DOHH2 (cell line): ENCODE results near the gene MAP2K5.

Experiments used
- H3F3A ChIP-seq: fragments of 200-600 bp; sonication (generic), shearing (Covaris generic); 2 replicates; pipeline ENCODE4 v1.6.0; 2016; ENCODE audit warnings: antibody characterized with exemption, mild to moderate bottlenecking; ENCODE audit not compliant: control insufficient read depth, insufficient read depth
- H3K27ac ChIP-seq: fragments of 200-600 bp; sonication (generic); 2 replicates; pipeline ENCODE4 v1.5.1; 2014; ENCODE audit warnings: low read depth, mild to moderate bottlenecking, low read length, moderate library complexity
- H3K27me3 ChIP-seq: fragments of 200-600 bp; sonication (generic); 2 replicates; pipeline ENCODE4 v1.6.1; 2014; ENCODE audit warnings: mild to moderate bottlenecking, low read length, mixed read lengths; ENCODE audit not compliant: control insufficient read depth
- H3K36me3 ChIP-seq: fragments of 200-600 bp; sonication (generic); 2 replicates; pipeline ENCODE4 v1.6.1; 2014; ENCODE audit warnings: mild to moderate bottlenecking, low read length, moderate library complexity, mixed read lengths; ENCODE audit not compliant: control insufficient read depth
- H3K4me1 ChIP-seq: fragments of 200-600 bp; sonication (generic); 2 replicates; pipeline ENCODE4 v1.6.1; 2014; ENCODE audit warnings: mild to moderate bottlenecking, low read length, mixed read lengths; ENCODE audit not compliant: control insufficient read depth
- H3K4me2 ChIP-seq: fragments of 200-600 bp; sonication (generic); 2 replicates; pipeline ENCODE4 v1.6.0; 2014; ENCODE audit warnings: mild to moderate bottlenecking, low read length, moderate library complexity
- H3K4me3 ChIP-seq: fragments of 200-600 bp; sonication (generic); 2 replicates; pipeline ENCODE4 v1.5.1; 2014; ENCODE audit warnings: mild to moderate bottlenecking, low read length, mixed read lengths
- H3K79me2 ChIP-seq: fragments of 200-600 bp; sonication (generic); 2 replicates; pipeline ENCODE4 v1.6.1; 2014; ENCODE audit warnings: mild to moderate bottlenecking, low read length, mixed read lengths; ENCODE audit not compliant: control insufficient read depth
- H3K9me2 ChIP-seq: fragments of 200-600 bp; sonication (generic); replicated peaks from 2 replicates; pipeline ENCODE4 v1.6.1; 2014; ENCODE audit warnings: mild to moderate bottlenecking, low read length, mixed read lengths; ENCODE audit not compliant: control insufficient read depth
- H3K9me3 ChIP-seq: fragments of 200-600 bp; sonication (generic); 2 replicates; pipeline ENCODE4 v1.6.1; 2014; ENCODE audit warnings: antibody characterized with exemption, low read length, mixed read lengths; ENCODE audit not compliant: control insufficient read depth, insufficient read depth
- H4K20me1 ChIP-seq: fragments of 200-600 bp; sonication (generic); 2 replicates; pipeline ENCODE4 v1.6.0; 2014; ENCODE audit warnings: low read depth, mild to moderate bottlenecking, antibody characterized with exemption, low read length, moderate library complexity; ENCODE audit not compliant: control insufficient read depth, insufficient read depth
- CTCF ChIP-seq: fragments of 200-600 bp; sonication (generic); IDR thresholded peaks from one replicate; pipeline ENCODE4 v1.5.1; 2014; ENCODE audit warnings: antibody characterized with exemption, mild to moderate bottlenecking, low read depth, low read length; ENCODE audit not compliant: poor library complexity, severe bottlenecking
- EZH2phosphoT487 ChIP-seq: fragments of 200-600 bp; sonication (generic); IDR thresholded peaks from 2 replicates; pipeline ENCODE4 v1.6.1; 2017; ENCODE audit warnings: borderline replicate concordance, mild to moderate bottlenecking, antibody characterized with exemption, low read length, moderate library complexity, mixed read lengths

Gene MAP2K5

GRCh38 chr15:67719330-67719959 lies 176.9 kb downstream of the MAP2K5 start:
- H3K36me3 ChIP-seq, result no peaks in the 10 kb centered on the region
- H3K27ac ChIP-seq, result no peak overlapping the region
- no peak overlapping the region for H3K4me2 ChIP-seq
- H4K20me1 ChIP-seq, result no peaks in the 10 kb centered on the region
- H3K27me3 ChIP-seq, result no peaks in the 10 kb centered on the region
- no peak overlapping the region for H3K4me3 ChIP-seq
- no peaks in the 10 kb centered on the region for H3K79me2 ChIP-seq
- no peaks in the 10 kb centered on the region for H3K9me3 ChIP-seq
- H3F3A ChIP-seq, result no peaks in the 10 kb centered on the region
- no peaks in the 10 kb centered on the region for H3K9me2 ChIP-seq
- no peak for TF ChIP-seq EZH2phosphoT487
- TF ChIP-seq CTCF, result no peak
- H3K4me1 ChIP-seq, result peaks cover 12% of the 10 kb centered on the region

GRCh38 chr15:67720556-67721175 lies 178.2 kb downstream of the MAP2K5 start:
- H3K9me2 ChIP-seq, result no peaks in the 10 kb centered on the region
- no peak overlapping the region for H3K4me3 ChIP-seq
- no peaks in the 10 kb centered on the region for H3K27me3 ChIP-seq
- no peaks in the 10 kb centered on the region for H3F3A ChIP-seq
- no peaks in the 10 kb centered on the region for H4K20me1 ChIP-seq
- H3K27ac ChIP-seq, result no peak overlapping the region
- H3K9me3 ChIP-seq, result no peaks in the 10 kb centered on the region
- H3K4me2 ChIP-seq, result peak overlapping the region; percentile 10; the same call in 1 of the 2 replicates
- H3K36me3 ChIP-seq, result no peaks in the 10 kb centered on the region
- no peaks in the 10 kb centered on the region for H3K79me2 ChIP-seq
- no peak for TF ChIP-seq EZH2phosphoT487
- peaks cover 11% of the 10 kb centered on the region for H3K4me1 ChIP-seq

GRCh38 chr15:67722030-67722817 lies 179.7 kb downstream of the MAP2K5 start:
- H3K4me3 ChIP-seq, result no peak overlapping the region
- TF ChIP-seq CTCF (no peak), EZH2phosphoT487 (no peak)

More at GRCh38 chr15:67722030-67722817, 179.7 kb downstream of the MAP2K5 start:
- Histone ChIP-seq H3K4me2 (no peak overlapping the region), H3K36me3 (no peaks in the 10 kb centered on the region), H3K9me2 (no peaks in the 10 kb centered on the region), H3K4me1 (peaks cover 9% of the 10 kb centered on the region), H3F3A (no peaks in the 10 kb centered on the region), H3K27me3 (no peaks in the 10 kb centered on the region), H3K9me3 (no peaks in the 10 kb centered on the region), H3K79me2 (no peaks in the 10 kb centered on the region), H3K27ac (no peak overlapping the region), H4K20me1 (no peaks in the 10 kb centered on the region)
